CD14-positive monocyte (primary cell): ENCODE data around the gene PLA2G4B. TPM values are rescaled to one million over a fixed set of nuclear protein-coding genes. Genes with fewer than 3 reads are reported as not detected.

Source experiments
- DNase-seq, 3 donors: peaks; one replicate each; pipeline ENCODE4 v3.0.0-alpha.2; 2011 to 2022
- H2AFZ ChIP-seq: 2 replicates; pipeline ENCODE4 v1.6.0; 2012; ENCODE audit warnings: mild to moderate bottlenecking, low read depth, low read length, inconsistent platforms; ENCODE audit not compliant: insufficient read depth, poor library complexity, severe bottlenecking
- H3K27ac ChIP-seq, 2 donors: 1 replicate in 1 of 2; 2 replicates in 1 of 2; pipeline ENCODE4 v1.5.1; 2012 to 2013; ENCODE audit warnings: low read length in 2 of 2, control low read depth in 1 of 2, inconsistent platforms in 1 of 2, low read depth in 1 of 2, mild to moderate bottlenecking in 1 of 2
- H3K27me3 ChIP-seq, 2 donors: one replicate each; pipeline versions ENCODE4 v1.6.0 to v1.6.1; 2011 to 2013; ENCODE audit warnings: low read length in 2 of 2; ENCODE audit not compliant: control insufficient read depth in 2 of 2, insufficient read depth in 2 of 2
- H3K36me3 ChIP-seq, 2 donors: replicated peaks in 1 of 2; 1 replicate in 1 of 2; 2 replicates in 1 of 2; pipeline versions ENCODE4 v1.5.1 to v1.6.1; 2012 to 2013; ENCODE audit warnings: low read length in 2 of 2, control low read depth in 1 of 2, inconsistent platforms in 1 of 2, mild to moderate bottlenecking in 1 of 2; ENCODE audit not compliant: insufficient read depth in 2 of 2, control insufficient read depth in 1 of 2
- H3K4me1 ChIP-seq, 2 donors: 1 replicate in 1 of 2; 2 replicates in 1 of 2; pipeline versions ENCODE4 v1.5.1 to v1.6.1; 2012 to 2013; ENCODE audit warnings: low read length in 2 of 2, control low read depth in 1 of 2, inconsistent platforms in 1 of 2, mild to moderate bottlenecking in 1 of 2, moderate library complexity in 1 of 2; ENCODE audit not compliant: insufficient read depth in 2 of 2, control insufficient read depth in 1 of 2
- H3K4me2 ChIP-seq: replicated peaks from 2 replicates; pipeline ENCODE3; 2012; ENCODE audit warnings: low read length, moderate library complexity, mild to moderate bottlenecking; ENCODE audit not compliant: poor library complexity, severe bottlenecking; ENCODE audit errors: extremely low read depth
- H3K4me3 ChIP-seq, 3 experiments: fragments of 200-600 bp in 1 of 3; sonication (generic) in 1 of 3; replicated peaks in 1 of 3; 1 replicate in 2 of 3; 2 replicates in 1 of 3; pipeline ENCODE4 v1.5.1; 2011 to 2013; ENCODE audit warnings: low read length in 3 of 3, mild to moderate bottlenecking in 3 of 3, control low read depth in 2 of 3, low read depth in 2 of 3, inconsistent platforms in 1 of 3, moderate library complexity in 1 of 3
- H3K79me2 ChIP-seq: 2 replicates; pipeline ENCODE4 v1.6.0; 2012; ENCODE audit warnings: mild to moderate bottlenecking, control low read depth, inconsistent platforms, low read length, moderate library complexity; ENCODE audit not compliant: insufficient read depth
- H3K9ac ChIP-seq: 2 replicates; pipeline ENCODE4 v1.6.0; 2017; ENCODE audit warnings: low read length, mild to moderate bottlenecking; ENCODE audit not compliant: insufficient read depth, poor library complexity, severe bottlenecking
- H3K9me3 ChIP-seq, 2 donors: replicated peaks in 1 of 2; 1 replicate in 1 of 2; 2 replicates in 1 of 2; pipeline versions ENCODE4 v1.5.1 to v1.6.1; 2012 to 2013; ENCODE audit warnings: low read length in 2 of 2, control low read depth in 1 of 2; ENCODE audit not compliant: control insufficient read depth in 1 of 2, insufficient read depth in 1 of 2
- H4K20me1 ChIP-seq: 2 replicates; pipeline ENCODE4 v1.6.0; 2012; ENCODE audit warnings: mild to moderate bottlenecking, low read length, control low read depth, moderate library complexity; ENCODE audit not compliant: insufficient read depth
- H3K27ac Mint-ChIP-seq, 7 donors: one replicate each; pipeline ENCODE4 v1.8.0; 2020; ENCODE audit warnings: mild to moderate bottlenecking in 7 of 7, mixed read lengths in 7 of 7, moderate library complexity in 6 of 7, inconsistent platforms in 2 of 7
- H3K27me3 Mint-ChIP-seq, 3 donors: one replicate each; pipeline ENCODE4 v1.8.0; 2021 to 2022; ENCODE audit warnings: low read depth in 3 of 3, mild to moderate bottlenecking in 3 of 3, mixed read lengths in 3 of 3, moderate library complexity in 3 of 3, inconsistent platforms in 1 of 3
- H3K36me3 Mint-ChIP-seq, 2 donors: one replicate each; pipeline ENCODE4 v1.8.0; 2020; ENCODE audit warnings: mixed read lengths in 2 of 2, inconsistent platforms in 1 of 2, mild to moderate bottlenecking in 1 of 2
- H3K4me1 Mint-ChIP-seq: one replicate; pipeline ENCODE4 v1.8.0; 2020; ENCODE audit warnings: mild to moderate bottlenecking, mixed read lengths
- H3K4me3 Mint-ChIP-seq, 2 donors: one replicate each; pipeline ENCODE4 v1.8.0; 2020; ENCODE audit warnings: mild to moderate bottlenecking in 2 of 2, mixed read lengths in 2 of 2, moderate library complexity in 1 of 2
- H3K9me3 Mint-ChIP-seq, 7 donors: one replicate each; pipeline ENCODE4 v1.8.0; 2020 to 2022; ENCODE audit warnings: mixed read lengths in 7 of 7, mild to moderate bottlenecking in 6 of 7, moderate library complexity in 6 of 7, inconsistent platforms in 2 of 7
- WGBS: methylation state at CpG from one replicate; pipeline ENCODE4 v1.1.5; 2013; ENCODE audit warnings: missing lambda C conversion rate; ENCODE audit not compliant: insufficient coverage; 5-methylcytosine and 5-hydroxymethylcytosine counted together
- intact Hi-C, 2 donors: fragments of 100-400 bp; cut with micrococcal nuclease; formaldehyde crosslinking; loops; one replicate each; pipeline versions ENCODE4 v1.15.0 to v1.15.1; 2023
- polyA plus RNA-seq, 3 donors: library from polyadenylated mRNA; depleted of rRNA in 1 of 3; unstranded in 2 of 3; stranded (reverse) in 1 of 3; fragments of 300-500 nt in 2 of 3; fragments of >200 nt in 1 of 3; fragmentation: Illumina TruSeq in 2 of 3; gene quantifications; 1 replicate in 2 of 3; 2 replicates in 1 of 3; pipeline ENCODE4 v1.2.3, GENCODE V29; 2012 to 2021
- TF ChIP-seq, protein P1 (sequence below): fragments of 200-600 bp; IDR thresholded peaks from one replicate; pipeline ENCODE4 v1.8.0; 2022; ENCODE audit warnings: antibody characterized with exemption, mild to moderate bottlenecking

The PLA2G4B gene
- polyA plus RNA-seq, 3 donors: 0.31 to 32.1 (median 1.6) TPM

DNA sequence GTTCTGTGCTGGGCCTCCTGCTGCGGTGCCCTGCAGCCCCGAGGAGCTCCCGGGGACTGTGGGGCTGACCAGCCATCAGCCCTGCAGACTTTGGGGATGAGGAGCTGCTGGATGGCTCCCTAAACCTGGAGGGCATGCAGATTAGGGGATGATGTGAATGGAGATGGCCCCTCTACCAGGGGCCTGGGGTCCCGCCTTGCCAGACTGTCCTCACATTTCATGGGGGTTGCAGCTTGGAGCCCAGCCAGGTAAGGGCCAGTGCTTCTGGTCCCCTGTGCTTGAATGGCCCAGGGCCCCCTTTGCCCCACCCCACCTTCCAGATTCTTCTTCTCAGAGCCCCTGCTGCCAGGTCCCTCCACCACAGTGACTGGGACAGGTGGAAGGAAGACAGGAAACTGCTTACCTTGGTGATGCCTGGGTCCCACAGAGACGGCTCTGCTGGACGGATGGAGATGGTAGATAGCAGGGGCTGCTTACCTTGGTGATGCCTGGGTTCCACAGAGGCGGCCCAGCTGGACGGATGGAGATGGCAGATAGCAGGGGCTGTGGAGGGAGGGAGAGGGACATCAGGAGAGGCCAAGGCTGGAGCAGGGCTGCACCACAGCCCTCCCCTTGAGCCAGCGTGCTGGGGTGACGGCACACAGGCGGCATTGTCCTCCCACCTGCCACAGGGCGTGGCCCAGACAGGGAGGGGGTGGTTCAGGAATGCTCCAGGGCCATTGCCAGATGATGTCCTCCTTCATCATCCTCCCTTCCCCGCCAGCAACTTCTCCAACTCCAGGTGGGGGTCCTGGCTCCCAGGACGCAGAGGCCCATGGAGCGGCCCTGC is 55.0 kb downstream of the PLA2G4B start, which contains the start of gene SPTBN5:
Gene SPTBN5 (minus strand): TSS at position 632 of the 829 bp plus-strand sequence. CDS start 556 bp downstream, at position 76.
- H3K27me3 ChIP-seq: no peaks in the 10 kb centered on the region
- peak within 1 kb of the TSS in 1 of 3 experiments; percentile 56 for H3K4me3 ChIP-seq
- Mint-ChIP-seq H3K27me3 (peaks cover 0 to 2% (median 2%) of the 10 kb centered on the region in 3 donors), H3K4me1 (peaks cover 31% of the 10 kb centered on the region), H3K9me3 (peaks cover 0 to 4% (median 0%) of the 10 kb centered on the region in 7 donors), H3K4me3 (peak within 1 kb of the TSS; percentile 66 to 80), H3K36me3 (peaks cover 18 to 20% of the 10 kb centered on the region in 2 donors), H3K27ac (peak within 1 kb of the TSS; percentile 77 to 96 (median 90))
- intact Hi-C loops: no loop called here
- DNase-seq: no peak
- H4K20me1 ChIP-seq: no peaks in the 10 kb centered on the region
- peak within 1 kb of the TSS; percentile 76 for H3K4me2 ChIP-seq
- no peaks in the 10 kb centered on the region for H3K79me2 ChIP-seq
- TF ChIP-seq, protein P1, sequence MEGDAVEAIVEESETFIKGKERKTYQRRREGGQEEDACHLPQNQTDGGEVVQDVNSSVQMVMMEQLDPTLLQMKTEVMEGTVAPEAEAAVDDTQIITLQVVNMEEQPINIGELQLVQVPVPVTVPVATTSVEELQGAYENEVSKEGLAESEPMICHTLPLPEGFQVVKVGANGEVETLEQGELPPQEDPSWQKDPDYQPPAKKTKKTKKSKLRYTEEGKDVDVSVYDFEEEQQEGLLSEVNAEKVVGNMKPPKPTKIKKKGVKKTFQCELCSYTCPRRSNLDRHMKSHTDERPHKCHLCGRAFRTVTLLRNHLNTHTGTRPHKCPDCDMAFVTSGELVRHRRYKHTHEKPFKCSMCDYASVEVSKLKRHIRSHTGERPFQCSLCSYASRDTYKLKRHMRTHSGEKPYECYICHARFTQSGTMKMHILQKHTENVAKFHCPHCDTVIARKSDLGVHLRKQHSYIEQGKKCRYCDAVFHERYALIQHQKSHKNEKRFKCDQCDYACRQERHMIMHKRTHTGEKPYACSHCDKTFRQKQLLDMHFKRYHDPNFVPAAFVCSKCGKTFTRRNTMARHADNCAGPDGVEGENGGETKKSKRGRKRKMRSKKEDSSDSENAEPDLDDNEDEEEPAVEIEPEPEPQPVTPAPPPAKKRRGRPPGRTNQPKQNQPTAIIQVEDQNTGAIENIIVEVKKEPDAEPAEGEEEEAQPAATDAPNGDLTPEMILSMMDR: no peak
- H3K36me3 ChIP-seq: peaks cover 10 to 19% of the 10 kb centered on the region in 2 donors
- peak within 1 kb of the TSS in 1 of 2 donors; percentile 81 for H3K27ac ChIP-seq
- peaks cover 25 to 28% of the 10 kb centered on the region in 2 donors for H3K4me1 ChIP-seq
- H3K9ac ChIP-seq: peak within 1 kb of the TSS; percentile 65
- H2AFZ ChIP-seq: peak within 1 kb of the TSS; percentile 62
- H3K9me3 ChIP-seq: no peaks in the 10 kb centered on the region
- WGBS: 95% methylated on average over 11 of the region's 15 CpGs

DNA sequence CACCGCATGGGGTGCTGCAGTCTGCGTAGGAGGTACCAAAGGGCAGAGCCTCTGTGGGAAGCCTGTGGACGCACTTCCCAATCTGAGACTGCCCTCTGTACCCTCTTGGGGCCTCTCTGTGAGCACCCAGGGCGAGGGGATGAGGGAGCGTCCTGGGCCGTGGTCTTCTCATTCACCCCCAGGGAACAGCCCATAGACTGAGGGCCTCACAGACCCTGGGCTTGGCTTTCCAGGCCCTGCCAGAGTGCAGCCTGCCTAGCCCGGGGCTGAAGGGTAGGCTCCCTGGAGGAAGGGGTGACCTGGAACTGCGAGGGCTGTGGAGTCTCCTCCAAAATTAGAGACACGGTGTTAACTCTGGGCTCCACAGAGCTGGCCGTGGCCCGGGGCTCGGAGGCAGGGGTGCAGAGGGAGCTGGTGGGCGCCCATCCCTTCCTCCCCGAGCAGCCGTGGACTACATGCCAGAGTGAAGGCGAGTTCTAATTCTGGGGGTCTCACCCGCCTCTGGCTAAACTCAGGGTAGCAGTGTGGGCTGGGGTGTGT is 55.7 kb downstream of the PLA2G4B start:
- TF ChIP-seq, protein P1: no peak
- Histone ChIP-seq H3K36me3 (peaks cover 16 to 26% of the 10 kb centered on the region in 2 donors), H3K27me3 (no peaks in the 10 kb centered on the region), H4K20me1 (no peaks in the 10 kb centered on the region), H3K9ac (peak overlapping the region; percentile 65), H3K79me2 (no peaks in the 10 kb centered on the region), H3K27ac (peak overlapping the region in 1 of 2 donors; percentile 81), H3K4me2 (peak overlapping the region; percentile 76), H3K4me3 (peak overlapping the region in 1 of 3 experiments; percentile 56), H3K9me3 (no peaks in the 10 kb centered on the region), H2AFZ (peak overlapping the region; percentile 62), H3K4me1 (peaks cover 22 to 24% of the 10 kb centered on the region in 2 donors)
- Mint-ChIP-seq H3K36me3 (peaks cover 24 to 26% of the 10 kb centered on the region in 2 donors), H3K9me3 (peaks cover 0 to 4% (median 0%) of the 10 kb centered on the region in 7 donors), H3K27me3 (peaks cover 0 to 2% (median 2%) of the 10 kb centered on the region in 3 donors), H3K4me3 (peak overlapping the region; percentile 48 to 80), H3K4me1 (peaks cover 27% of the 10 kb centered on the region), H3K27ac (peak overlapping the region in 6 of 7 donors; percentile 66 to 96 (median 90))
- DNase-seq: no peak
- 77% methylated on average over 17 of the region's 17 CpGs for WGBS
- intact Hi-C loops: no loop called here
